H9 (cell line): ENCODE results near the gene PDYN. TPM values are rescaled to one million over a fixed set of nuclear protein-coding genes. Genes with fewer than 3 reads are reported as not detected.

Experiments used
- DNase-seq: peaks from one replicate; pipeline ENCODE4 v3.0.0-alpha.2; 2017
- H2AFZ ChIP-seq: one replicate; pipeline ENCODE4 v1.6.1; 2013; ENCODE audit warnings: mild to moderate bottlenecking, low read length, control low read depth, moderate library complexity
- H2AK5ac ChIP-seq: 2 replicates; pipeline ENCODE4 v1.6.1; 2013; ENCODE audit warnings: low read length, control low read depth, mixed read lengths; ENCODE audit not compliant: insufficient read length
- H2BK120ac ChIP-seq: one replicate; pipeline ENCODE4 v1.6.1; 2013; ENCODE audit warnings: low read depth, mild to moderate bottlenecking, low read length, control low read depth, inconsistent platforms; ENCODE audit not compliant: poor library complexity, severe bottlenecking
- H2BK12ac ChIP-seq: 2 replicates; pipeline ENCODE4 v1.6.1; 2013; ENCODE audit warnings: low read length, control low read depth, mixed read lengths, low read depth; ENCODE audit not compliant: insufficient read length
- H2BK15ac ChIP-seq: 2 replicates; pipeline ENCODE4 v1.6.1; 2013; ENCODE audit warnings: low read depth, low read length, control low read depth
- H2BK20ac ChIP-seq: one replicate; pipeline ENCODE4 v1.6.1; 2013; ENCODE audit warnings: low read depth, mild to moderate bottlenecking, low read length, control low read depth, inconsistent platforms; ENCODE audit not compliant: poor library complexity, severe bottlenecking
- H2BK5ac ChIP-seq: 2 replicates; pipeline ENCODE4 v1.6.1; 2013; ENCODE audit warnings: low read length, control low read depth, mixed read lengths; ENCODE audit not compliant: insufficient read length
- H3K14ac ChIP-seq: 2 replicates; pipeline ENCODE4 v1.6.1; 2013; ENCODE audit warnings: low read length, control low read depth; ENCODE audit not compliant: insufficient read depth
- H3K18ac ChIP-seq: 2 replicates; pipeline ENCODE4 v1.6.1; 2013; ENCODE audit warnings: low read depth, mild to moderate bottlenecking, mixed read lengths, low read length, control low read depth; ENCODE audit not compliant: insufficient read length
- H3K23ac ChIP-seq: 2 replicates; pipeline ENCODE4 v1.6.1; 2013; ENCODE audit warnings: low read length, control low read depth, mixed read lengths, low read depth; ENCODE audit not compliant: insufficient read length
- H3K23me2 ChIP-seq: 2 replicates; pipeline ENCODE4 v1.6.1; 2013; ENCODE audit warnings: low read depth, mild to moderate bottlenecking, mixed read lengths, low read length, control low read depth; ENCODE audit not compliant: insufficient read length, poor library complexity, severe bottlenecking
- H3K27ac ChIP-seq: 2 replicates; pipeline ENCODE4 v1.5.1; 2013; ENCODE audit warnings: low read length, control low read depth, mixed read lengths, low read depth; ENCODE audit not compliant: insufficient read length
- H3K27me3 ChIP-seq: 2 replicates; pipeline ENCODE4 v1.6.1; 2013; ENCODE audit warnings: low read length, control low read depth, inconsistent platforms; ENCODE audit not compliant: insufficient read depth
- H3K4ac ChIP-seq: 2 replicates; pipeline ENCODE4 v1.6.1; 2013; ENCODE audit warnings: low read depth, mild to moderate bottlenecking, control low read depth, inconsistent platforms, low read length, moderate library complexity
- H3K4me1 ChIP-seq: 2 replicates; pipeline ENCODE4 v1.6.1; 2013; ENCODE audit warnings: low read length, control low read depth, inconsistent platforms; ENCODE audit not compliant: insufficient read depth
- H3K4me2 ChIP-seq: 2 replicates; pipeline ENCODE4 v1.6.1; 2013; ENCODE audit warnings: low read length, control low read depth, mixed read lengths; ENCODE audit not compliant: insufficient read length, insufficient read depth
- H3K56ac ChIP-seq: 2 replicates; pipeline ENCODE4 v1.6.1; 2013; ENCODE audit warnings: low read depth, mild to moderate bottlenecking, mixed read lengths, low read length, control low read depth; ENCODE audit not compliant: insufficient read length
- H3K79me1 ChIP-seq: 2 replicates; pipeline ENCODE4 v1.6.1; 2013; ENCODE audit warnings: low read depth, mild to moderate bottlenecking, moderate library complexity, low read length, control low read depth, inconsistent platforms; ENCODE audit not compliant: insufficient read depth, poor library complexity, severe bottlenecking
- H3K79me2 ChIP-seq: 2 replicates; pipeline ENCODE4 v1.6.1; 2013; ENCODE audit warnings: low read length, control low read depth, inconsistent platforms; ENCODE audit not compliant: insufficient read depth
- H3K9ac ChIP-seq: 2 replicates; pipeline ENCODE4 v1.6.1; 2013; ENCODE audit warnings: low read length, control low read depth, mixed read lengths; ENCODE audit not compliant: insufficient read length; ENCODE audit errors: extremely low read depth
- H3K9me3 ChIP-seq: one replicate; pipeline ENCODE4 v1.6.1; 2013; ENCODE audit warnings: low read depth, low read length, inconsistent platforms; ENCODE audit not compliant: control insufficient read depth
- H3T11ph ChIP-seq: one replicate; pipeline ENCODE4 v1.6.1; 2013; ENCODE audit warnings: mild to moderate bottlenecking, low read length, control low read depth, inconsistent platforms
- H4K20me1 ChIP-seq: one replicate; pipeline ENCODE4 v1.6.1; 2013; ENCODE audit not compliant: control insufficient read depth, insufficient read length, insufficient read depth
- H4K5ac ChIP-seq: 2 replicates; pipeline ENCODE4 v1.6.1; 2013; ENCODE audit warnings: low read depth, mild to moderate bottlenecking, mixed read lengths, low read length, control low read depth; ENCODE audit not compliant: insufficient read length
- H4K8ac ChIP-seq: replicated peaks from 2 replicates; pipeline ENCODE4 v1.6.1; 2013; ENCODE audit warnings: low read length, control low read depth, mixed read lengths, low read depth; ENCODE audit not compliant: insufficient read length
- H4K91ac ChIP-seq: 2 replicates; pipeline ENCODE4 v1.6.1; 2013; ENCODE audit warnings: low read depth, mild to moderate bottlenecking, moderate library complexity, mixed read lengths, low read length, control low read depth; ENCODE audit not compliant: insufficient read length
- H3K27ac Mint-ChIP-seq, 3 experiments: 2 replicates in 2 of 3; 3 replicates in 1 of 3; pipeline ENCODE4 v1.8.0; 2020 to 2021; ENCODE audit warnings: mixed read lengths in 3 of 3, mild to moderate bottlenecking in 1 of 3, moderate library complexity in 1 of 3
- H3K27me3 Mint-ChIP-seq: 2 replicates; pipeline ENCODE4 v1.8.0; 2021; ENCODE audit warnings: low read depth, mild to moderate bottlenecking, moderate library complexity, mixed read lengths
- H3K36me3 Mint-ChIP-seq, 3 experiments: 2 replicates in 2 of 3; 3 replicates in 1 of 3; pipeline ENCODE4 v1.8.0; 2020 to 2021; ENCODE audit warnings: low read depth in 3 of 3, mixed read lengths in 3 of 3; ENCODE audit not compliant: insufficient read depth in 1 of 3
- H3K4me1 Mint-ChIP-seq, 2 experiments: 2 replicates each; pipeline ENCODE4 v1.8.0; 2020; ENCODE audit warnings: mixed read lengths in 2 of 2
- H3K4me3 Mint-ChIP-seq, 2 experiments: 2 replicates in 1 of 2; 3 replicates in 1 of 2; pipeline ENCODE4 v1.8.0; 2020 to 2021; ENCODE audit warnings: mild to moderate bottlenecking in 2 of 2, mixed read lengths in 2 of 2, moderate library complexity in 1 of 2
- H3K9me3 Mint-ChIP-seq, 2 experiments: 2 replicates in 1 of 2; 3 replicates in 1 of 2; pipeline ENCODE4 v1.8.0; 2020; ENCODE audit warnings: mild to moderate bottlenecking in 2 of 2, mixed read lengths in 2 of 2, moderate library complexity in 1 of 2
- WGBS: extraction: QIAGEN DNeasy Blood & Tissue Kit; methylation state at CpG from one replicate; pipeline ENCODE4 v1.1.7; 2013; ENCODE audit warnings: missing lambda C conversion rate, low lambda C conversion rate, mixed read lengths; ENCODE audit not compliant: insufficient read length; ENCODE audit errors: extremely low coverage; 5-methylcytosine and 5-hydroxymethylcytosine counted together
- total RNA-seq: library from RNA; stranded (reverse); gene quantifications from 2 replicates; pipeline ENCODE4 v1.2.1, GENCODE V29; 2021
- TF ChIP-seq, protein P1 (sequence below): fragments of 200-600 bp; sonication (generic); conservative IDR thresholded peaks from 3 replicates; pipeline ENCODE4 v1.8.0; 2021; ENCODE audit warnings: antibody characterized with exemption, mild to moderate bottlenecking

Gene PDYN
- total RNA-seq, 1 experiment from 2014 or later: 0.63 TPM

- Histone ChIP-seq H3K9ac (no peak overlapping the region), H3K79me2 (no peaks in the 10 kb centered on the region), H2BK12ac (no peak overlapping the region), H3K27ac (no peak overlapping the region), H3K4me1 (0 out of 2 replicates have a peak, but pooled peaks cover 4% of the 10 kb centered on the region), H2BK15ac (no peak overlapping the region), H3K56ac (no peak overlapping the region), H2AK5ac (no peak overlapping the region), H4K5ac (no peak overlapping the region), H2BK120ac (no peak overlapping the region), H3K23me2 (no peaks in the 10 kb centered on the region), H3K18ac (no peak overlapping the region), H3K14ac (peak overlapping the region; percentile 34; the same call in 1 of the 2 replicates), H3K9me3 (no peaks in the 10 kb centered on the region), H2AFZ (no peak overlapping the region), H4K91ac (no peak overlapping the region), H3K27me3 (no peaks in the 10 kb centered on the region), H2BK20ac (no peak overlapping the region), H3K4ac (no peak overlapping the region), H4K8ac (no peak overlapping the region), H3T11ph (no peak overlapping the region), H3K79me1 (no peaks in the 10 kb centered on the region), H3K23ac (no peak overlapping the region), H3K4me2 (no peak overlapping the region), H2BK5ac (no peak overlapping the region), H4K20me1 (no peaks in the 10 kb centered on the region)
- Mint-ChIP-seq H3K27ac (peak overlapping the region in 1 of 3 experiments; percentile 25; a peak in 1 of 7 replicates), H3K4me1 (peaks cover 25 to 27% of the 10 kb centered on the region in 2 experiments), H3K36me3 (no peaks in the 10 kb centered on the region), H3K4me3 (no peak overlapping the region; a peak in 1 of 5 replicates), H3K27me3 (peaks cover 6% of the 10 kb centered on the region), H3K9me3 (no peaks in the 10 kb centered on the region; a peak in 1 of 5 replicates)
- WGBS: no CpG with 5 or more reads among the region's 6 CpGs
- DNase-seq: no peak
- TF ChIP-seq, protein P1, sequence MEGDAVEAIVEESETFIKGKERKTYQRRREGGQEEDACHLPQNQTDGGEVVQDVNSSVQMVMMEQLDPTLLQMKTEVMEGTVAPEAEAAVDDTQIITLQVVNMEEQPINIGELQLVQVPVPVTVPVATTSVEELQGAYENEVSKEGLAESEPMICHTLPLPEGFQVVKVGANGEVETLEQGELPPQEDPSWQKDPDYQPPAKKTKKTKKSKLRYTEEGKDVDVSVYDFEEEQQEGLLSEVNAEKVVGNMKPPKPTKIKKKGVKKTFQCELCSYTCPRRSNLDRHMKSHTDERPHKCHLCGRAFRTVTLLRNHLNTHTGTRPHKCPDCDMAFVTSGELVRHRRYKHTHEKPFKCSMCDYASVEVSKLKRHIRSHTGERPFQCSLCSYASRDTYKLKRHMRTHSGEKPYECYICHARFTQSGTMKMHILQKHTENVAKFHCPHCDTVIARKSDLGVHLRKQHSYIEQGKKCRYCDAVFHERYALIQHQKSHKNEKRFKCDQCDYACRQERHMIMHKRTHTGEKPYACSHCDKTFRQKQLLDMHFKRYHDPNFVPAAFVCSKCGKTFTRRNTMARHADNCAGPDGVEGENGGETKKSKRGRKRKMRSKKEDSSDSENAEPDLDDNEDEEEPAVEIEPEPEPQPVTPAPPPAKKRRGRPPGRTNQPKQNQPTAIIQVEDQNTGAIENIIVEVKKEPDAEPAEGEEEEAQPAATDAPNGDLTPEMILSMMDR: no peak
These were observed 63.7 kb downstream of the PDYN start for GRCh38 chr20:1930165-1930564.
